GM21717 (cell line): ENCODE results near the gene NBPF11.
A peak's percentile ranks its signal among the peaks of the same experiment; 100 is the strongest.
"Not testable (repeated sequence)": the region's sequence is repeated elsewhere in the genome, so short reads cannot be mapped to it uniquely, and the experiment has no call there.

ENCODE experiments used
- ATAC-seq: cut with Tn5 transposase; IDR thresholded peaks from one replicate; pipeline ENCODE4 v1.9.1; 2021; ENCODE audit warnings: mild to moderate bottlenecking, moderate library complexity; ENCODE audit not compliant: unreplicated experiment

NBPF11 gene

GRCh38 chr1:148151911-148152656, at the start of gene NBPF11:
TSS of gene NBPF11 (minus strand) at chr1:148152281. CDS start at chr1:148127003, 25,278 bp downstream.
- peak; percentile 83 for ATAC-seq

- not testable (repeated sequence) for ATAC-seq
Measured at GRCh38 chr1:148197396-148197795, 45.3 kb upstream of the NBPF11 start.

- ATAC-seq: not testable (repeated sequence)
Measured at GRCh38 chr1:148196949-148197348, 44.9 kb upstream of the NBPF11 start.

- not testable (repeated sequence) for ATAC-seq
Measured at GRCh38 chr1:148195115-148195514, 43.0 kb upstream of the NBPF11 start.

GRCh38 chr1:148188768-148189167, 36.7 kb upstream of the NBPF11 start:
- not testable (repeated sequence) for ATAC-seq

- ATAC-seq: not testable (repeated sequence)
Measured at GRCh38 chr1:148178682-148179081, 26.6 kb upstream of the NBPF11 start.

GRCh38 chr1:148175414-148175813, 23.3 kb upstream of the NBPF11 start:
- not testable (repeated sequence) for ATAC-seq

GRCh38 chr1:148171995-148172394, 19.9 kb upstream of the NBPF11 start:
- ATAC-seq: not testable (repeated sequence)

- no peak for ATAC-seq
Measured at GRCh38 chr1:148166558-148167492, 14.7 kb upstream of the NBPF11 start.

GRCh38 chr1:148162363-148162762, 10.3 kb upstream of the NBPF11 start:
- no peak for ATAC-seq

- ATAC-seq: no peak
Measured at GRCh38 chr1:148161053-148161901, 9.2 kb upstream of the NBPF11 start.

- ATAC-seq: no peak
Measured at GRCh38 chr1:148160343-148161052, 8.4 kb upstream of the NBPF11 start.

- ATAC-seq: no peak
Measured at GRCh38 chr1:148160048-148160342, 7.9 kb upstream of the NBPF11 start.

GRCh38 chr1:148158341-148159003, 6.4 kb upstream of the NBPF11 start:
- ATAC-seq: no peak

- not testable (repeated sequence) for ATAC-seq
Measured at GRCh38 chr1:148157803-148158202, 5.7 kb upstream of the NBPF11 start.

GRCh38 chr1:148155494-148156275, 3.6 kb upstream of the NBPF11 start:
- peak; percentile 47 for ATAC-seq

GRCh38 chr1:148152795-148153194, 714 bp upstream of the NBPF11 start:
- not testable (repeated sequence) for ATAC-seq

- ATAC-seq: peak; percentile 19
Measured at GRCh38 chr1:148151371-148151819, 686 bp downstream of the NBPF11 start.

GRCh38 chr1:148150945-148151344, 1.1 kb downstream of the NBPF11 start:
- not testable (repeated sequence) for ATAC-seq
